CD4-positive, alpha-beta T cell treated with Interleukin-4 for 1 hour (primary cell): ENCODE results near the gene ARPP21.
"Not testable (repeated sequence)": the region's sequence is repeated elsewhere in the genome, so short reads cannot be mapped to it uniquely, and the experiment has no call there.

Source experiments
- DNase-seq, 2 donors: peaks; one replicate each; pipeline ENCODE4 v3.0.0-alpha.2; 2020 to 2022

The ARPP21 gene

DNA sequence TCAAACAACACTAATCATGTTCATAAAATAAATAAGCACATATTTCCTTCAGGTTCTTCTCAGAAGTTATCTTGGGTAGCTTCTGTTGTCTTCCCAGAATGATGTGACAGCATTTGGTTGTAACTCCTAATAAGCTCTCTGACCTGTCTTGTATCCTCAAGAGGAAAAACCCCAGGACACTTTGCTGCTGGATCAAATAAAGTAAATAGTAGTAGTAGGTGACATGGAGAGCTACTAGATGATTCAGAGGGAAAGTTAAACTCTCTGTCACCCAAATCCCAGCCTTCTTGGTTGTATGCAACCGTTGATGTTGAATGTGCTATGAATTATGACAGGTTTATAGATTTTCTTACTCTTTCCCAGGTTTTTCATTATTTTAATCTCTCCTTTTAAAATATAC is 143.0 kb downstream of the ARPP21 start:
- DNase-seq: no peak

DNA sequence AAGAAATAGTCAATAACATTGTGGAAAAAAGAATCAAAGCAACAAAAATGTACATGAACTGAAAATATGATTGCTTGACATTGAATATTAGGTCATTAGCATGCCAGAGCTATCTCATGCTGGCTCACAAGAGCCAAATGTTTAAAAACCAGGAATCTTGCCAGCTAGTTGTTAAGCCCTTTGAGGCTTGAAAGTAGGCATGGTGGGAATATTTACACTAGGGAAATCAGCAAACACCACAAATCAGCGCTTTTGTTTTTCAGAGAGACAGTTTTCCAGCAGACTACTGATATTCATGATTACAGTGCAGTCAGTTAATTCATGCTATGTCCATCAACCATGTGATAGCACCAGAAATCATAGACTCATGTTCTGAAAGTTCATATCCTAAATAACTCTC is 144.8 kb downstream of the ARPP21 start:
- no peak for DNase-seq

DNA sequence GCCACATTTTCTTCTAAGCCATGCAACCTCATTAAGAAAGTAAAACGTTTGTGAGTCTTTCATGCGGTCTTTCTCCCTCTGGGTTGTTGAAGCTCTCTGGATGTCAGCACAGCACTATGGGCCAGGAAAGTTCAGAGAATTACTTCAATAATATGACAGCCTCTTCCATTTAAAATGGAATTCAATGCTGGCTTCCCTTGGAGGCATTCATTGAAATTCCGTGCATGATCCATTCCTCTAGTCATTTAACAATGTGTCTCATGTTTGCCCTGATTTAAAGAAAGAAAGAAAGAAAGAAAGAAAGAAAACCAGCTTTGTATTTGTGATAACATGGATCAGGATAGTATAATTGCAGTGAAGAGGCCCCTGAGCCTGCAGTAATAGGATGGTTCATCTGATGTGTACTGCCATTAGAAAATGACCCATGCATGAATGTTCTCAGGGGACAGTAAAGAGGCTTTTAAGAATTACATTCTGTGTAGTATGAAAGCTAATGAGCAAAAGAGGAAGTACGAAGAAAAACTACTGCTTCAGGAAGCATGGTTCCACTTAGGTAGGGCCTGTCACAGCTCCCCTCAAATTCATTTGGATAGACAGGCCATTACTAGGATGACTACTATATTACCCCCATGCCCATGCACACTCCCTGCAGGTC is 146.0 kb downstream of the ARPP21 start:
- no peak for DNase-seq

DNA sequence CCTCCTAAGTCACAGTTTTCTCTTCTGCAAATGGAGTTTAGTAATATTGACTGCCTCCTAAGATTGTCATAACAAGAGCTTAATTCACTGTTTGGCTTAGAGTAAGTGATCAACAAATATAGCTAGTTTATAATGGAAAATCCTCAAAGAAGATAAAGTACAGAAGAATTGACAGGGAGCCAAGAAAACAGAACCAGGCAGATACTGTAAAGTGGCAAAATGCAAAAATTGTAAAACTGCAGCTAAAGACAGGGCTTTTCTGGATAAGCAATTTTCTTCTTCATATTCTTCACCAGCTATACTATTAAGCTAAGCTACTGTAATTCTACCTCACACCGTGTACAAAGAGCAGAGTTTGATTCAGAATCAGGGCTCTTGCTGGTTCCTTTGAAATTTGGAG is 148.6 kb downstream of the ARPP21 start:
- DNase-seq: no peak

DNA sequence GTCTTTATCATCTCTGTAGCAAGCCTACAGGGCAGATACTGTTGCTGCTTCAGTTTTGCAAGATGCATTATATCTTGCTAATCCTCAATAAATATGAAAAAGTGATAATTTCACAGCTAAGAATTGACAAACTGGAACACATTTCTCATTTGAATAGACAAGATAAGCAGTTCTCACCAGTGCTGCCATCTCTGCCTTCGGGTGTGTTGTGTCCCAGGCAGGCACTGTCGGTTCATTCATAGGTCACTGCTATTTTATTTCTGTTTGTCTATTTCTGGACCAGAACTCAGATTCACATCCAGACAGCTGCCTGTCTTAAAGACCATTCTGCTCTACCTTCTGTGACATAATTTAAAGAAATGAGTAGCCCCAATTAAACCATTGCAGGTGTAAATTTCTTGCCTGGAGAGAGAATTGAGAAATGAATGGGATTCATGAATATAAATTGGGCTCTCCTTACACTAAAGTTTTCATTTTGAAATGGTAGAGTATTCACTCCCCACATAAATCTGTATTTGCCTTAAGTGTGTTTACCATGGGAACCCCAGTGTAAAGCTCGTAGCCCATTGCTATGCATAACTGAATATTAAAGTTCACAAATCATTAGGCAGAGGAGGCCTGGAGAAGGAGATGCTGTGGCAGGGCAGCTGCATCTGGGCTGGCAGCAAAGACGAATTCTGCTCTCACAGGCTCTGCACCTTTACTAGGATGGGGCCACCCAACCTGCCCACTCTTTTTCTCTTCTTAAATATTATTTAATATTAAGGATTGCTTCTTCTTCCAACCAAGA is 149.9 kb downstream of the ARPP21 start:
- no peak for DNase-seq

DNA sequence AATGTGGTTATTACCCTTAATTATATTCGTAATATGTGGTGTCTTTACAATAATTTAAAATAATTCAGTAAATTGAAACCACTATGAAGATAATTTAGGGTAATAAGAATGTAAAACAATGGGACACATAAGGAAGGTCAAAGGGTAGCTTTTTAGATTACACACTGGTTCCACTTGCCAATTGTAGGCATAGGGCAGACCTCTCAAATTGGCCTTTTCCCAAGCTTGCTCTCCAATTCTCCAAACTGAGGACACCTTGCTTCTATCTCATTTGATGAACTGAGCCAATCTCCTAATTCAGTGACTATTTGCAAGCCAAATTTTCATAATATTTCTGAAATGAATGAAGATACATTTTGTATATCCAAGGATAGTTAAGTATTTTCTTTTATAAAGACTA is 151.4 kb downstream of the ARPP21 start:
- DNase-seq: no peak

DNA sequence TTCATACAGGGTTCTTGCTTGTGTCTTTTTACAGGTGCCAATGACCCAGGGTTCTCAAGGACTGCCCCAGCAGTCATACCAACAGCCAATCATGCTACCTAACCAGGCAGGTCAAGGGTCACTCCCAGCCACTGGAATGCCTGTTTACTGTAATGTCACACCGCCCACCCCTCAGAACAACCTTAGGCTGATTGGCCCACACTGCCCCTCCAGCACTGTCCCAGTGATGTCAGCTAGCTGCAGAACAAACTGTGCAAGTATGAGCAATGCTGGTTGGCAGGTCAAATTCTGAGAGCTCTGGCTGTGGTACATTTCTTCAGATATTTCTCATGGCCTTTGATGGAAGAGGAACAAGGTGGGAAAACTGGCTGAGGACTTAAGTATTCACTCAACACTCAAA is 154.3 kb downstream of the ARPP21 start:
- no peak for DNase-seq

DNA sequence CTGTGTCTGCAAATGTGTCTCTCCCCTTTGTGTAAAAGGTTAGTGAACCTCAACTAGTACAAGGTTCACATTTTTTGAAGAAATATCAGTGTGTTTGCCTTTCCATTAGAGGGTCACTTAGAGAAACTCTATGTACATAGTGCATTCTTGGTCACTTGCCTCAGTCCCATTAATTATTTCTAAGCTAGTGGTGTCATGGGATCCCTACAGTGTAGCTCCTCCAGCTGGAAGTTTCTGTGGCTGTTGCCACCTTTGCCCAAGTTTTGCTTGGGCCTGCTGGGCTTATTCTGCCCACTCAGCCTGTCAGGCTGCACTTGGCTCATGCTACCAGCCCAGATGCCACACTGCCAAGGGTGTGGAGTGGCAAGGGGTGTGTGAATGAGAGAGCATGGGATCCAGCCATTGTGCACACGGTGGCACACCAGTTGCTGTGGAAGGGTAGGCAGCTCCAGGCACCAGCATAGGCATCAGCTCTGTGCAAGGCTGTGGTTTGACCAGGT is 161.7 kb downstream of the ARPP21 start:
- no peak for DNase-seq

DNA sequence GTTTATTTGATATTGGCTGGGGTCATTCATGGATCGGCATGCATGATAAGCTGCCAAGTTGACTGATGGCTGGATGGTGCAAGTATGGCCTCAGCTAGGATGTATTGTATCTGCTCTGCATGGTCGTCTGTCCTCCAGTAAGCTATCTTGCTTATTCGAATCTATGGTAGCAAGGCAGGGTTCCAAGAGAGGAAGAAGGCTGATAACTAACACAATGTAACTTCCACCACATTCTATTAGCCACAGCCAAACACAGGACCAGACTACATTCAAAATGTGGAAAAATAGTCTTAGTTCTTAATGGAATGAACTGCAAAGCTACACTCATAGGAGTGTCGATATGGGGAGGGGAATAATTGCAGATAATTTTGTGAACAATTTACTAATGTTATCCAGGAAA is 175.2 kb downstream of the ARPP21 start:
- no peak for DNase-seq

DNA sequence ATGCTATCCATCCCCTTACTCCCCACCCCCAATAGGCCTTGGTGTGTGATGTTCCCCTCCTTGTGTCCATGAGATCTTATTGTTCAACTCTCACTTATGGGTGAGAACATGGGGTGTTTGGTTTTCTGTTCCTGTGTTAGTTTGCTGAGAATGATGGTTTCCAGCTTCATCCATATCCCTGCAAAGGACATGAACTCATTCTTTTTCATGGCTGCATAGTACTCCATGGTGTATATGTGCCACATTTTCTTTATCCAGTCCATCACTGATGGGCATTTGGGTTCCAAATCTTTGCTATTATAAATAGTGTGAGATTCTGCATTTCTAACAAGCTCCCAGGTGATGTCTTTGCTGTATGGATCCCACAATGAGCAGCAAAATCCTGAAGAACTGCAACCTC is 176.5 kb downstream of the ARPP21 start:
- DNase-seq: not testable (repeated sequence)

DNA sequence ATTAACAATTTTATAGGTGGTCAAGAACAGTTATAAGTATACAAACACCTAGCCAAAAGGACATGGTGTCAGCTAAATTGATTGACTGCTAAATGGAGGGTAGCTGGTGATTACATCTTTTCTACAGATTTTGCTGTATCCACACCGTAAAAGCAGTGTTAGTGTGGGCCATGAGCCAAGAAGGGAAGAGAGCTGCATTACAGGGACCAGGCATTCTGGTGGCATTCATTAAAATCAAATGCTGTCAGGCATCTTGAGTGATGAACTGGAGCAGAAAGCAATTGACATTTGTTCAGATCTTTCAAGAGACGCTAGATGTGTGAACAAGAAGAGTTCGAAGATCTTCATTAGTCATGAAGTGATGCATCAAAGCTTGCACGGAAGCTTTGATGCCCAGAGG is 177.9 kb downstream of the ARPP21 start:
- DNase-seq: no peak

DNA sequence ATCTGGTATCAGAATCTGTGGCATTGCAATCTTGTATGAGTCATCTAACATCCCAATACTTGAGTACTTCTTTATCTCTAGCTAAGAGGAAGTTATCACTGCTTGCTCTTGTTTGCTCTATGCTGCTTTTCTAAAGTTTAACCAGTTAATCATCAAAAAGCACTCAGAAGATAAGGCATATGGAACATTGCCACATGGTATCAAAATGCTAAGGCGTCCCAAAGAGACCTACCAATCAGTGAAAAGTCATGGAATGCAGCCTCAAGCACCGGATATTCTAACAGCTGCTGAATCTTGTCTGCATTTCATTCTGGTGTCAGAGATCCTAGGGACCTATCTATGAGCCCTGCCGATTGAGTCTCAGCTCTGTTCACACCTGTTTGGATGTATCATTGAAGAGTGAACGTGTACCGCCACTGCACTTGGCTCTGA is 192.8 kb downstream of the ARPP21 start:
- DNase-seq: no peak
